Measurements from ENCODE around the gene KRTAP5-3.

- no peak for TF ChIP-seq CTCF (tag by site-specific recombination; IDR thresholded peaks at IDR 0.05)
- no peak for TF ChIP-seq ZNF132 (tag by site-specific recombination; IDR thresholded peaks at IDR 0.05; ENCODE audit: borderline replicate concordance)
- no peak for TF ChIP-seq ZFP37 (tag by site-specific recombination; IDR thresholded peaks at IDR 0.05)
- no peak for TF ChIP-seq ZNF530 (tag by site-specific recombination; IDR thresholded peaks at IDR 0.05; ENCODE audit: low read depth)
- no peak for TF ChIP-seq ZBTB49 (tag by site-specific recombination; IDR thresholded peaks at IDR 0.05; ENCODE audit: low read depth)
Measured at GRCh38 chr11:1592628-1593027, 15.6 kb downstream of the KRTAP5-3 start.

Measured in HEK293 (cell line).